HepG2 (cell line): ENCODE data around the gene ZNF446. TPM values are rescaled to one million over a fixed set of nuclear protein-coding genes. Genes with fewer than 3 reads are reported as not detected.

ENCODE experiments used
- DRAP1 ChIP-seq: IDR thresholded peaks from 2 replicates; pipeline ENCODE4 v1.6.1; 2016; ENCODE audit warnings: missing genetic modification reagents, missing compliant biosample characterization
- ETV5 ChIP-seq: IDR thresholded peaks from 2 replicates; pipeline ENCODE4 v1.6.1; 2018; ENCODE audit warnings: missing biosample characterization, missing genetic modification reagents, inconsistent platforms, borderline replicate concordance
- FLYWCH1 ChIP-seq: sonication (generic); formaldehyde crosslinking; IDR thresholded peaks from 2 replicates; pipeline ENCODE4 v1.8.1; 2023; ENCODE audit warnings: mild to moderate bottlenecking, missing genetic modification reagents
- FOXM1 ChIP-seq: sonication (generic); formaldehyde crosslinking; IDR thresholded peaks from 2 replicates; pipeline ENCODE4 v1.5.0; 2020; ENCODE audit warnings: missing genetic modification reagents
- HIC2 ChIP-seq: sonication (generic); formaldehyde crosslinking; IDR thresholded peaks from 2 replicates; pipeline ENCODE4 v1.9.0; 2022; ENCODE audit warnings: low read depth, missing genetic modification reagents
- HMG20B ChIP-seq: conservative IDR thresholded peaks from 2 replicates; pipeline ENCODE4 v1.6.1; 2016; ENCODE audit warnings: missing genetic modification reagents, missing compliant biosample characterization
- KLF11 ChIP-seq: IDR thresholded peaks from 2 replicates; pipeline ENCODE4 v1.6.1; 2016; ENCODE audit warnings: missing compliant biosample characterization
- MIXL1 ChIP-seq: IDR thresholded peaks from 2 replicates; pipeline ENCODE4 v1.6.1; 2016
- NBN ChIP-seq: fragments of 450-650 bp; conservative IDR thresholded peaks from 2 replicates; pipeline ENCODE4 v1.6.1; 2017
- NFKB2 ChIP-seq: sonication (generic); formaldehyde crosslinking; IDR thresholded peaks from 2 replicates; pipeline ENCODE4 v1.4.0; 2020; ENCODE audit warnings: missing genetic modification reagents, borderline replicate concordance
- NR3C1 ChIP-seq: sonication (generic); formaldehyde crosslinking; IDR thresholded peaks from 2 replicates; pipeline ENCODE4 v1.4.0; 2020; ENCODE audit warnings: missing genetic modification reagents
- POGZ ChIP-seq: sonication (generic); formaldehyde crosslinking; IDR thresholded peaks from 2 replicates; pipeline ENCODE4 v1.4.0; 2020; ENCODE audit warnings: mild to moderate bottlenecking, missing genetic modification reagents
- RBM22 ChIP-seq: fragments of 200-400 bp; formaldehyde crosslinking; optimal IDR thresholded peaks from 2 replicates; pipeline ENCODE3; 2017; ENCODE audit warnings: mild to moderate bottlenecking, low read length, moderate library complexity
- RFX5 ChIP-seq: IDR thresholded peaks from 2 replicates; pipeline ENCODE4 v1.6.1; 2011; ENCODE audit warnings: low read depth, low read length, improper control_type of control experiment
- SOX5 ChIP-seq: IDR thresholded peaks from 2 replicates; pipeline ENCODE4 v1.6.1; 2016; ENCODE audit warnings: borderline replicate concordance
- TBL1XR1 ChIP-seq: fragments of 150-350 bp; IDR thresholded peaks from 2 replicates; pipeline ENCODE4 v1.6.1; 2014; ENCODE audit warnings: borderline replicate concordance, low read length; ENCODE audit not compliant: partially characterized antibody
- THAP9 ChIP-seq: sonication (generic); formaldehyde crosslinking; IDR thresholded peaks from 2 replicates; pipeline ENCODE4; 2020; ENCODE audit warnings: missing genetic modification reagents, mild to moderate bottlenecking, borderline replicate concordance
- ZFY ChIP-seq: sonication (generic); formaldehyde crosslinking; IDR thresholded peaks from 2 replicates; pipeline ENCODE4 v1.4.0; 2020; ENCODE audit warnings: missing genetic modification reagents
- ZNF205 ChIP-seq: IDR thresholded peaks from 2 replicates; pipeline ENCODE4 v1.6.1; 2018; ENCODE audit warnings: missing biosample characterization, missing genetic modification reagents
- ZNF317 ChIP-seq: sonication (generic); formaldehyde crosslinking; IDR thresholded peaks from 2 replicates; pipeline ENCODE4 v1.5.0; 2020; ENCODE audit warnings: mild to moderate bottlenecking, missing genetic modification reagents
- ZNF33A ChIP-seq: sonication (generic); formaldehyde crosslinking; IDR thresholded peaks from 2 replicates; pipeline ENCODE4 v1.5.1; 2020; ENCODE audit warnings: missing genetic modification reagents, mild to moderate bottlenecking, moderate library complexity, borderline replicate concordance
- ZNF350 ChIP-seq: sonication (generic); formaldehyde crosslinking; IDR thresholded peaks from 2 replicates; pipeline ENCODE4 v1.4.0; 2020; ENCODE audit warnings: mild to moderate bottlenecking, low read depth, missing genetic modification reagents, borderline replicate concordance
- ZNF614 ChIP-seq: IDR thresholded peaks from 2 replicates; pipeline ENCODE4 v1.6.1; 2018; ENCODE audit warnings: missing biosample characterization, missing genetic modification reagents, inconsistent platforms, borderline replicate concordance
- ZNF713 ChIP-seq: sonication (generic); formaldehyde crosslinking; IDR thresholded peaks from 2 replicates; pipeline ENCODE4 v1.4.0; 2020; ENCODE audit warnings: mild to moderate bottlenecking, missing genetic modification reagents
- polyA plus RNA-seq, 8 experiments: library from polyadenylated mRNA; depleted of rRNA in 3 of 8; stranded (reverse) in 7 of 8; unstranded in 1 of 8; fragments of >200 nt; fragmentation: Illumina TruSeq in 4 of 8; extraction: Trizol in 4 of 8; gene quantifications; 2 replicates each; pipeline versions ENCODE4 v1.2.1 to v1.2.3, GENCODE V29; 2011 to 2016; ENCODE audit warnings: low read depth in 4 of 8, missing spikeins in 1 of 8, mixed read lengths in 1 of 8; ENCODE audit not compliant: insufficient read depth in 1 of 8
- total RNA-seq, 5 experiments: library from RNA; depleted of rRNA; stranded (reverse); fragments of >200 nt; fragmentation: Illumina TruSeq; extraction: Trizol; gene quantifications; 2 replicates each; pipeline ENCODE4 v1.2.3, GENCODE V29; 2016; ENCODE audit warnings: low read depth in 1 of 5
- TF ChIP-seq, protein P1 (sequence below): sonication (generic); formaldehyde crosslinking; IDR thresholded peaks from 2 replicates; pipeline ENCODE4 v1.4.0; 2020; ENCODE audit warnings: low read depth, mild to moderate bottlenecking, missing genetic modification reagents

ZNF446 gene
- total and polyA plus RNA-seq, 2 of the 13 experiments (the other 11 are each of a cell fraction or from before 2014, with no cell fraction given) = 3.0 to 3.6 TPM

- no peak for TF ChIP-seq NBN
- TF ChIP-seq ZNF205 (CRISPR knock-in tag) = no peak
- TF ChIP-seq SOX5 (CRISPR knock-in tag) = no peak
- TF ChIP-seq NFKB2 (CRISPR knock-in tag) = peak; percentile 60; the same call in 1 of the 2 replicates
- no peak for TF ChIP-seq HMG20B (CRISPR knock-in tag)
- TF ChIP-seq RFX5 = no peak
- TF ChIP-seq ZNF713 (CRISPR knock-in tag) = no peak
- no peak for TF ChIP-seq TBL1XR1
- TF ChIP-seq FLYWCH1 = no peak
- TF ChIP-seq ZNF350 (CRISPR knock-in tag) = 0 out of 2 replicates have a peak, but pooled peaks have one; percentile 33
- TF ChIP-seq KLF11 = no peak
- no peak for TF ChIP-seq ZNF614 (CRISPR knock-in tag)
- TF ChIP-seq, protein P1, sequence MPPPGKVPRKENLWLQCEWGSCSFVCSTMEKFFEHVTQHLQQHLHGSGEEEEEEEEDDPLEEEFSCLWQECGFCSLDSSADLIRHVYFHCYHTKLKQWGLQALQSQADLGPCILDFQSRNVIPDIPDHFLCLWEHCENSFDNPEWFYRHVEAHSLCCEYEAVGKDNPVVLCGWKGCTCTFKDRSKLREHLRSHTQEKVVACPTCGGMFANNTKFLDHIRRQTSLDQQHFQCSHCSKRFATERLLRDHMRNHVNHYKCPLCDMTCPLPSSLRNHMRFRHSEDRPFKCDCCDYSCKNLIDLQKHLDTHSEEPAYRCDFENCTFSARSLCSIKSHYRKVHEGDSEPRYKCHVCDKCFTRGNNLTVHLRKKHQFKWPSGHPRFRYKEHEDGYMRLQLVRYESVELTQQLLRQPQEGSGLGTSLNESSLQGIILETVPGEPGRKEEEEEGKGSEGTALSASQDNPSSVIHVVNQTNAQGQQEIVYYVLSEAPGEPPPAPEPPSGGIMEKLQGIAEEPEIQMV (CRISPR knock-in tag) = peak; percentile 89
- no peak for TF ChIP-seq ZNF33A (CRISPR knock-in tag)
- no peak for TF ChIP-seq ZNF317
- peak; percentile 73 for TF ChIP-seq DRAP1 (CRISPR knock-in tag)
- TF ChIP-seq RBM22 = no peak
- TF ChIP-seq ETV5 (CRISPR knock-in tag) = peak; percentile 53; the same call in 1 of the 2 replicates
- TF ChIP-seq THAP9 (CRISPR knock-in tag) = no peak
- TF ChIP-seq HIC2 = no peak
- TF ChIP-seq ZFY (CRISPR knock-in tag) = peak; percentile 81
- TF ChIP-seq POGZ (CRISPR knock-in tag) = 0 out of 2 replicates have a peak, but pooled peaks have one; percentile 23
- no peak for TF ChIP-seq NR3C1 (CRISPR knock-in tag)
- no peak for TF ChIP-seq FOXM1 (CRISPR knock-in tag)
- TF ChIP-seq MIXL1 (CRISPR knock-in tag) = no peak
Observed at GRCh38 chr19:58466760-58467589, 9.2 kb upstream of the ZNF446 start, which contains the start of gene ZNF324 (continued).
